Esophagus squamous epithelium (tissue), 5 donors: ENCODE measurements around the gene BRI3BP. TPM values are rescaled to one million over a fixed set of nuclear protein-coding genes. Genes with fewer than 3 reads are reported as not detected.

Source experiments
- DNase-seq: peaks from one replicate; lab custom pipeline; 2025; lab: John Stamatoyannopoulos, UW
- H3K27ac ChIP-seq, 4 donors: fragments of 200-600 bp; sonication (generic); one replicate each; pipeline ENCODE4 v1.5.1; 2016 to 2019; ENCODE audit warnings: mild to moderate bottlenecking in 1 of 4
- H3K27me3 ChIP-seq, 4 donors: fragments of 200-600 bp; sonication (generic); 1 replicate in 3 of 4; 2 replicates in 1 of 4; pipeline versions ENCODE4 v1.5.1 to v1.6.0; 2017 to 2021; ENCODE audit warnings: antibody characterized with exemption in 1 of 4
- H3K36me3 ChIP-seq, 3 donors: fragments of 200-600 bp; sonication (generic); one replicate each; pipeline ENCODE4 v1.5.1; 2016 to 2019
- H3K4me1 ChIP-seq, 3 donors: fragments of 200-600 bp; sonication (generic); one replicate each; pipeline ENCODE4 v1.5.1; 2017 to 2019
- H3K4me3 ChIP-seq, 4 donors: fragments of 200-600 bp; sonication (generic); 1 replicate in 3 of 4; 2 replicates in 1 of 4; pipeline ENCODE4 v1.5.1; 2016 to 2019; ENCODE audit warnings: mild to moderate bottlenecking in 2 of 4, moderate library complexity in 1 of 4
- H3K9me3 ChIP-seq, 3 donors: fragments of 200-600 bp; sonication (generic); one replicate each; pipeline ENCODE4 v1.5.1; 2016 to 2019
- CTCF ChIP-seq, 6 experiments: fragments of 450-650 bp in 4 of 6; fragments of 200-600 bp in 2 of 6; sonication (generic) in 2 of 6; IDR thresholded peaks; one replicate each; pipeline ENCODE4 v1.5.1; 2016 to 2019; ENCODE audit warnings: antibody characterized with exemption in 6 of 6, mild to moderate bottlenecking in 4 of 6, moderate library complexity in 4 of 6
- POLR2A ChIP-seq, 4 donors: fragments of 450-650 bp; IDR thresholded peaks; one replicate each; pipeline ENCODE4 v1.6.1; 2017; ENCODE audit warnings: antibody characterized with exemption in 4 of 4, mild to moderate bottlenecking in 4 of 4, moderate library complexity in 3 of 4
- WGBS, 2 donors: methylation state at CpG; one replicate each; pipeline ENCODE4 v1.1.5; 2018; 5-methylcytosine and 5-hydroxymethylcytosine counted together
- intact Hi-C: fragments of 100-400 bp; cut with DNase I; formaldehyde crosslinking; loops from one replicate; pipeline ENCODE4 v1.15.0; 2022
- total RNA-seq, 4 donors: library from RNA; depleted of rRNA; stranded (reverse); fragments of >200 nt; gene quantifications; one replicate each; pipeline ENCODE4 v1.1.0, GENCODE V29; 2016
- donor health status: DM: yes; HTN: yes; CAD: no.

Gene BRI3BP
- total RNA-seq, 4 donors from 2014 or later, result 9.7 to 23.4 (median 14.9) TPM

DNA sequence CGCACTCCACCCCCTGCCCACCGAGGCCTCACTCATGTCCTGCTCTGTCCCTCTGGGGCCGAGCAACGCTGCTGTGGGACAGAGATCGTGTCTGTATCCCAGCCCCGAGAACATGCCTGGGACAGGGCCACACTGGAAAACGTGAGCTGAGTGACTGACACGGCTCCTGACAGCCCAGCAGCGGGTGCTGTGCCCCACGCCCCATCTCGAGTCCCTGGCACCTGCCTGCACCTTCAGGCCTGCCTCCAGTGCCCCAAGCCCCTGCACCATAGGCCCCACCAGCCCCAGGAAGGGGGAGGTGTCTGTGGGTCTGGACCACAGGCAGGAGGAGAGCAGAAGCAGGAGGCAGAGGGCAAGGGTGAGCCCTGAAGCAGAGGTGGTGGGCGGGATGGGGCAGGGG is 44.4 kb upstream of the BRI3BP start:
- Histone ChIP-seq H3K36me3 (peaks cover 30 to 88% (median 32%) of the 10 kb centered on the region in 3 donors), H3K27ac (no peak overlapping the region)

GRCh38 chr12:124949779-124950728 is 43.4 kb upstream of the BRI3BP start:
- no peak for TF ChIP-seq CTCF (IDR thresholded peaks at IDR 0.05)
- TF ChIP-seq POLR2A (IDR thresholded peaks at IDR 0.05), result no peak
- H3K9me3 ChIP-seq, result no peaks in the 10 kb centered on the region
- no peaks in the 10 kb centered on the region for H3K27me3 ChIP-seq
- intact Hi-C loops, result no loop called here
- peaks cover 30 to 98% (median 32%) of the 10 kb centered on the region in 3 donors for H3K36me3 ChIP-seq
- no peak for DNase-seq
- no peak overlapping the region for H3K4me3 ChIP-seq
- H3K4me1 ChIP-seq, result no peaks in the 10 kb centered on the region
- H3K27ac ChIP-seq, result no peak overlapping the region
- WGBS, 2 donors, result 93 to 98% methylated on average over 11 to 18 of the region's 47 CpGs

More for the DNA sequence above, 44.4 kb upstream of the BRI3BP start:
- TF ChIP-seq CTCF (IDR thresholded peaks at IDR 0.05), result no peak
- TF ChIP-seq POLR2A (IDR thresholded peaks at IDR 0.05), result no peak
- Histone ChIP-seq H3K4me3 (no peak overlapping the region), H3K9me3 (no peaks in the 10 kb centered on the region), H3K27me3 (no peaks in the 10 kb centered on the region), H3K4me1 (no peaks in the 10 kb centered on the region)
- WGBS, 2 donors, result 91% methylated on average over 4 of the region's 12 CpGs; no CpG with 5 or more reads in 1 of the 2 donors
- intact Hi-C loops, result no loop called here
- no peak for DNase-seq

- no peak overlapping the region for H3K4me3 ChIP-seq
- WGBS, 2 donors, result 90 to 98% methylated on average over 2 to 7 of the region's 17 CpGs
- DNase-seq, result no peak
- TF ChIP-seq CTCF (IDR thresholded peaks at IDR 0.05) (no peak), POLR2A (IDR thresholded peaks at IDR 0.05) (no peak)
- peaks cover 38 to 100% (median 45%) of the 10 kb centered on the region in 3 donors for H3K36me3 ChIP-seq
- H3K4me1 ChIP-seq, result no peaks in the 10 kb centered on the region
- H3K9me3 ChIP-seq, result no peaks in the 10 kb centered on the region
- H3K27me3 ChIP-seq, result no peaks in the 10 kb centered on the region
- intact Hi-C loops, result no loop called here
- H3K27ac ChIP-seq, result no peak overlapping the region
These were observed 41.1 kb upstream of the BRI3BP start for GRCh38 chr12:124952295-124952694.

GRCh38 chr12:124952801-124953200 is 40.6 kb upstream of the BRI3BP start:
- no peak for TF ChIP-seq POLR2A (IDR thresholded peaks at IDR 0.05)
- TF ChIP-seq CTCF (IDR thresholded peaks at IDR 0.05), result no peak
- no peaks in the 10 kb centered on the region for H3K4me1 ChIP-seq
- H3K27ac ChIP-seq, result no peak overlapping the region
- DNase-seq, result no peak
- WGBS, 2 donors, result 62 to 80% methylated on average over 4 to 7 of the region's 8 CpGs
- peaks cover 32 to 100% (median 44%) of the 10 kb centered on the region in 3 donors for H3K36me3 ChIP-seq
- intact Hi-C loops, result no loop called here
- no peaks in the 10 kb centered on the region for H3K27me3 ChIP-seq
- no peak overlapping the region for H3K4me3 ChIP-seq
- no peaks in the 10 kb centered on the region for H3K9me3 ChIP-seq
